ENCODE results near the gene TUBGCP3.

TUBGCP3 gene

DNA sequence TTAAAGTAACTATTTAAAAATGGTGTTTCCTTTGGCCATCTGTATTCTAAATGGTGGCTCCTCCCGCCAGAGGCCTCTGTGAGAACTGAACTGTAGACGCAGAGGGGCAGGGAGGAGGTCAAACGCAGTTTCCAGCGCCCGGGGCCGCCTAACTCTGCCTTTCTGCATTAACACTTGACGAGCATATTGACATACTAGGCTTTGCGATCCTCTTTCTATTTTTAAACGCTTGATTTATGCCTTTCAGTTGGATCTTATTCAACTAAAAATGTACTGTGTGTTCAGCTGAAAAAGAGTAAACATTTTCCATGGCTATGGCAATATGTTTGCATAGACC is 137.1 kb downstream of the TUBGCP3 start:
- no peak for TF ChIP-seq CTCF (IDR thresholded peaks at IDR 0.05; ENCODE audit: extremely low read depth, missing control alignments)
- no peak for DNase-seq (ENCODE audit: low spot score)

GRCh38 chr13:112450118-112450903 is 137.6 kb downstream of the TUBGCP3 start:
- DNase-seq (ENCODE audit: low spot score), result no peak
- no peak for TF ChIP-seq CTCF (IDR thresholded peaks at IDR 0.05; ENCODE audit: extremely low read depth, missing control alignments)

DNA sequence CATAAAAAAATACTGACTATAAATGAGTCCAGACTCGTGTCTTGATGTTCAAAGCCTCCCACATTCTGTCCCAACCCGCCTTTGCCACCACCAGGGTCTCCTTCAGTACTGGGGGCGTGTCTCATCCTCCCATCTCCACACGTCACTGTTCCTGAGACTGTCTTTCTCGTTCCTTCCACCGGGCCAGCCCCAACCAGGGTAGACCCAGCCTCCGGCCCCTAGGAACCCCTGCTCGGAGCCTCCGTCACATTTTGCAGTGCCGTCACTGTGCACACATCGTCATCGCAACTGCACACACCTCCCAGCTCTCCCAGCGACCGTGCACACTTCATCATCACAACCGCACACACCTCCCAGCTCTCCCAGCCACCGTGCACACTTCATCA is 138.4 kb downstream of the TUBGCP3 start:
- TF ChIP-seq CTCF (IDR thresholded peaks at IDR 0.05; ENCODE audit: extremely low read depth, missing control alignments), result no peak
- no peak for DNase-seq (ENCODE audit: low spot score)

DNA sequence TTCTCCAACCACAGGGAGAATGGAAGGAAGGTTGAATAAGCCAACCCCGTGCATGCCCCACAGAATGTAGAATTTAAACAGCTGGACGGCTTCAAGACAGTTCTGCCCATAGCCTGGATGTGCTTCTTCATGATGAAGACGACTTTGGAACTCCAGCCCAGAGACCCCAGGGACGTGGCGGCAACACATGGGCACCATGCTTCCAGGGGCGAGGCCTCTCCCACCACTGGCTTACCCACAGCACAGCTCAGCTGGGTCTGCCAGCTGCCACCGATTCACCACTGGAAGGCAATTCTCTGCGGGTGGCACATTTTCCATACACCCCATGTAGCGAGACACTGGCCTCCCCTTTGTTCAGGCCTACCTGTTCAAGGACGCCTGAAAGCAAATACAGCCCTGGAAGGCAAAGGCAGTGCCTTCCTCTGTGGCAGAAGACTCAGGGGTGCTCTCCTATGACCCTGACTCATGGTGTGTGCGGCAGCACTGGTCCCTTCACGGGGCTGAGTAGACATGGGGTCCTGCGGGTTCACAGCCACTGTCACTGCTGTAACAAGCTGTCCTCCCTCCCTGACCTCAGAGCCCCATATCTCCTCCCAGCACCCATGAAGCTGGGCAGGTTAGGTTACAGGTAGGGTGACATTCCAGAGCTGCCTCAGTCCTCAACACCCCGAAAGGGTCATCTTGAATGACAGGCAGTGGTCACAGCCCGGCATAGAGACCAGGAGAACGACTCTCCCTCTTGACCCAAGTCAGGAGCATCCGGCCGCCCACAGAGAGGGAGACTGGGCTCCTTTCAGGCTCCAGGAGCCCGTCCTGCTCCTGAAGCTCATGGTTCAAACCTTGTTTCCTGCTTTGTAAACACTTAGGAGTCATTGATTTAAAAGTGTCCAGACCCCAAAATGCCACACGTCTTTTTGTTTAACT is 139.1 kb downstream of the TUBGCP3 start:
- DNase-seq (ENCODE audit: low spot score), result no peak
- no peak for TF ChIP-seq CTCF (IDR thresholded peaks at IDR 0.05; ENCODE audit: extremely low read depth, missing control alignments)

DNA sequence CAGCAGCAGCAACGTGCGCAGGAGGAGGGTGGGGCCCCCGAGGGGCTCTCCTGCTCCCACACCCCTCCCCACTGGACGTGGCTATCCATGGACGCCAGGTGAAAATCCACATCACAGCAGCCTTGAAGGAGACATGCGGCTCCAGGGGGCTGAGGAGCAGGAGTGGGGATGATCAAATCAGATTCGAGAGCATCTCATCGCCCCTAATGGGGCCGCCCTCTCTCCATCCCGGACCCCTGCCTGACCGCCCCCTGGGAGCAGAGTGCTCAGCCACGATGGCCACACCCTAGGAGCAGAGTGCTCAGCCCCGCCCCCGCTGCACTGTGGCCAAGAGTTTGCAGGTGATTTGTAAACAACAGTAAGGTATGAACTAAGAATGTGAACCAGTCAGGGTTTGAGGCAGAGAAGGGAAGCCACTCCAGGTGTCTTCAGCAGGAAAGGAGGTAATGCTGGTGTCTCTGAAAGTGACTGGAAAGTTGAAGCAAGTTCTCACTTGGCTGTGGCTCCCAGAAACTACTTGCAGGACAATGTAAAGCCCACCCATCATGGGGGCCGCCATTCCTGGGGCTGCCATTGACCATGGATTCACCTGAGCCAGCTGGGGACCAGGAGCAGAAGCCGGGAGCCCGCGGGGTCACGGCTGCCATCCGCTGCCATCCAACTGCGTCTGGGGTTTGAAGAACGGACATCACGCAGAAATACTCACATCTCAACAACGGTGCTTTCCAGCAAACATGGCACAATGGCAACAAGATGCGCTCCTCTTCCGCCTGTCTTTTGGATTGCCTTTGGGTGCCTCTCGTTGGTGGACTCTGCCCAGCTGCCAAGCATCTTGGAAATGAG is 140.0 kb downstream of the TUBGCP3 start:
- DNase-seq (ENCODE audit: low spot score), result no peak
- TF ChIP-seq CTCF (IDR thresholded peaks at IDR 0.05; ENCODE audit: extremely low read depth, missing control alignments), result no peak

DNA sequence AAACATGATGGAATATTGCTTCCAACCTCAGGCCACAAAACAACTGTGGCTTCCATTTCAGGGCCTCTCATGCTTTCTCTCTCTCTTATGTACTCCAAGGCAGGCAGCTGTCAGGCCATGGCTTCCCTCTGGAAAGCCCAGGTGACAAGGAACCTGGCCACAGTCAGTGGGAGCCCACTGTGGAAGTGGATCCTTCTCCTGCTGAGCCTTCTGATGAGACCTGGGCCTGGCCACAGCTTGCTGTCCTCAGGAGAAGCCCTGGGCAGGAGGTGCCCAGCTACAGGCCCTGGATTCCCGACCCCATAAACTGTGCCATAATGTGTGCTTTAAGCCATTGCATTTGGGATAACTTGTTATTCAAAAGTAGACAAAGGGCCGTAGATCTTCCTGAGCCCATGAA is 140.6 kb downstream of the TUBGCP3 start:
- TF ChIP-seq CTCF (IDR thresholded peaks at IDR 0.05; ENCODE audit: extremely low read depth, missing control alignments), result no peak

More for the DNA sequence above, 140.6 kb downstream of the TUBGCP3 start:
- no peak for DNase-seq (ENCODE audit: low spot score)
